ENCODE results near the gene ANKRD50.

The ANKRD50 gene

GRCh38 chr4:124753941-124754581 lies 41.5 kb upstream of the ANKRD50 start:
- Histone ChIP-seq H3K9ac (ENCODE audit: low read length) (no peak overlapping the region), H4K20me1 (ENCODE audit: insufficient read depth, low read length) (no peaks in the 10 kb centered on the region), H3K27ac (ENCODE audit: low read length) (no peak overlapping the region), H3K4me3 (ENCODE audit: low read length) (no peak overlapping the region), H3K4me2 (ENCODE audit: low read depth, low read length) (no peak overlapping the region), H3K9me3 (replicated peaks; ENCODE audit: insufficient read depth, low read length) (no peaks in the 10 kb centered on the region), H3K9me2 (replicated peaks; ENCODE audit: insufficient read depth, low read length) (no peaks in the 10 kb centered on the region), H3K4me1 (ENCODE audit: low read length) (no peaks in the 10 kb centered on the region), H3K27me3 (replicated peaks; ENCODE audit: insufficient read depth, low read length) (no peaks in the 10 kb centered on the region), H3K36me3 (replicated peaks; ENCODE audit: insufficient read depth, low read length) (no peaks in the 10 kb centered on the region), H3F3A (ENCODE audit: insufficient read depth, low read length) (no peaks in the 10 kb centered on the region), H3K79me2 (ENCODE audit: low read length) (no peaks in the 10 kb centered on the region), H2AFZ (ENCODE audit: low read length) (no peak overlapping the region)
- TF ChIP-seq EZH2 (optimal IDR thresholded peaks at IDR 0.05; ENCODE audit: low read depth, low read length) (no peak), EZH2phosphoT487 (IDR thresholded peaks at IDR 0.05; ENCODE audit: low read length) (no peak), CTCF (IDR thresholded peaks at IDR 0.05; ENCODE audit: low read length) (no peak)
- no peak for DNase-seq

GRCh38 chr4:124749421-124749820 lies 36.9 kb upstream of the ANKRD50 start:
- Histone ChIP-seq H3K4me2 (ENCODE audit: low read depth, low read length) (no peak overlapping the region), H3K4me3 (ENCODE audit: low read length) (no peak overlapping the region), H4K20me1 (ENCODE audit: insufficient read depth, low read length) (no peaks in the 10 kb centered on the region), H3K9ac (ENCODE audit: low read length) (no peak overlapping the region), H3F3A (ENCODE audit: insufficient read depth, low read length) (no peaks in the 10 kb centered on the region), H3K79me2 (ENCODE audit: low read length) (no peaks in the 10 kb centered on the region), H3K27me3 (replicated peaks; ENCODE audit: insufficient read depth, low read length) (no peaks in the 10 kb centered on the region), H3K9me3 (replicated peaks; ENCODE audit: insufficient read depth, low read length) (no peaks in the 10 kb centered on the region), H3K36me3 (replicated peaks; ENCODE audit: insufficient read depth, low read length) (no peaks in the 10 kb centered on the region), H2AFZ (ENCODE audit: low read length) (no peak overlapping the region), H3K4me1 (ENCODE audit: low read length) (no peaks in the 10 kb centered on the region), H3K9me2 (replicated peaks; ENCODE audit: insufficient read depth, low read length) (no peaks in the 10 kb centered on the region), H3K27ac (ENCODE audit: low read length) (no peak overlapping the region)
- DNase-seq = no peak
- TF ChIP-seq CTCF (IDR thresholded peaks at IDR 0.05; ENCODE audit: low read length) (no peak), EZH2phosphoT487 (IDR thresholded peaks at IDR 0.05; ENCODE audit: low read length) (no peak), EZH2 (optimal IDR thresholded peaks at IDR 0.05; ENCODE audit: low read depth, low read length) (no peak)

GRCh38 chr4:124748965-124749364 lies 36.4 kb upstream of the ANKRD50 start:
- Histone ChIP-seq H3K9me3 (replicated peaks; ENCODE audit: insufficient read depth, low read length) (no peaks in the 10 kb centered on the region), H3K27me3 (replicated peaks; ENCODE audit: insufficient read depth, low read length) (no peaks in the 10 kb centered on the region), H2AFZ (ENCODE audit: low read length) (no peak overlapping the region), H3K4me1 (ENCODE audit: low read length) (no peaks in the 10 kb centered on the region), H3F3A (ENCODE audit: insufficient read depth, low read length) (no peaks in the 10 kb centered on the region), H3K27ac (ENCODE audit: low read length) (no peak overlapping the region), H3K79me2 (ENCODE audit: low read length) (no peaks in the 10 kb centered on the region), H3K4me2 (ENCODE audit: low read depth, low read length) (no peak overlapping the region), H3K36me3 (replicated peaks; ENCODE audit: insufficient read depth, low read length) (no peaks in the 10 kb centered on the region), H3K9me2 (replicated peaks; ENCODE audit: insufficient read depth, low read length) (no peaks in the 10 kb centered on the region), H3K4me3 (ENCODE audit: low read length) (no peak overlapping the region), H3K9ac (ENCODE audit: low read length) (no peak overlapping the region), H4K20me1 (ENCODE audit: insufficient read depth, low read length) (no peaks in the 10 kb centered on the region)
- no peak for DNase-seq
- no peak for TF ChIP-seq EZH2 (optimal IDR thresholded peaks at IDR 0.05; ENCODE audit: low read depth, low read length)
- no peak for TF ChIP-seq CTCF (IDR thresholded peaks at IDR 0.05; ENCODE audit: low read length)
- no peak for TF ChIP-seq EZH2phosphoT487 (IDR thresholded peaks at IDR 0.05; ENCODE audit: low read length)
